HCT116 (cell line): Measurements from ENCODE around the gene MYLK3. TPM values are rescaled to one million over a fixed set of nuclear protein-coding genes. Genes with fewer than 3 reads are reported as not detected.
"Not testable (repeated sequence)": the region's sequence is repeated elsewhere in the genome, so short reads cannot be mapped to it uniquely, and the experiment has no call there.

Source experiments
- ATAC-seq: fragments of 200-7000 bp; cut with Tn5 transposase; 2 replicates; pipeline ENCODE4 v1.9.1; 2020; ENCODE audit warnings: mild to moderate bottlenecking, moderate library complexity
- BruUV-seq: library from RNA; stranded (reverse); fragments of 400-500 nt; replicated peaks from 2 replicates; lab custom pipeline; 2021; lab: Mats Ljungman, UMichigan
- CTCF ChIA-PET: fragments of 300-600 bp; sonication (Branson Sonifier 250); formaldehyde crosslinking; loops from one replicate; lab custom pipeline; 2021; ENCODE audit warnings: antibody characterized with exemption; lab: Charles Lee
- POLR2A ChIA-PET: fragments of 300-600, 350-600 bp; sonication (Branson Sonifier 250); formaldehyde crosslinking; loops from one replicate; lab custom pipeline; 2021; ENCODE audit warnings: antibody characterized with exemption; lab: Charles Lee
- RAD21 ChIA-PET, 2 experiments: fragments of 300-600 bp; sonication (Branson Sonifier 250); formaldehyde crosslinking; loops; one replicate each; lab custom pipeline; 2023; ENCODE audit warnings: low total read pairs in 2 of 2; ENCODE audit not compliant: uncharacterized antibody in 2 of 2, unreplicated experiment in 2 of 2, low non-redundant PET in 1 of 2; lab: Charles Lee
- DNase-seq: peaks from one replicate; pipeline ENCODE4 v3.0.0-alpha.2; 2010; ENCODE audit warnings: low read depth, low spot score
- H2AFZ ChIP-seq: fragments of 200-600 bp; shearing (Covaris generic), sonication (generic); 2 replicates; pipeline ENCODE4 v1.6.1; 2017; ENCODE audit warnings: low read depth, mixed run types, mixed read lengths, antibody characterized with exemption, low read length; ENCODE audit not compliant: poor library complexity, severe bottlenecking
- H3K27ac ChIP-seq: 2 replicates; pipeline ENCODE4 v1.5.1; 2012; ENCODE audit warnings: low read depth, low read length
- H3K27me3 ChIP-seq: fragments of 200-600 bp; sonication (generic); 2 replicates; pipeline ENCODE4 v1.6.1; 2016; ENCODE audit warnings: mixed run types, low read length, mixed read lengths; ENCODE audit not compliant: insufficient read depth
- H3K36me3 ChIP-seq, 2 experiments: fragments of 200-500 bp in 1 of 2; fragments of 200-600 bp in 1 of 2; sonication (Bioruptor generic) in 1 of 2; sonication (generic) in 1 of 2; 2 replicates each; pipeline versions ENCODE4 v1.5.1 to v1.6.1; 2014 to 2016; ENCODE audit warnings: low read length in 2 of 2, inconsistent platforms in 1 of 2, mixed read lengths in 1 of 2, mixed run types in 1 of 2; ENCODE audit not compliant: insufficient read depth in 2 of 2, control insufficient read depth in 1 of 2
- H3K4me1 ChIP-seq, 2 experiments: fragments of 200-600 bp in 1 of 2; sonication (generic) in 1 of 2; 2 replicates each; pipeline versions ENCODE4 v1.5.1 to v1.6.1; 2012 to 2017; ENCODE audit warnings: low read length in 2 of 2, inconsistent platforms in 1 of 2, mild to moderate bottlenecking in 1 of 2, mixed read lengths in 1 of 2, mixed run types in 1 of 2, moderate library complexity in 1 of 2; ENCODE audit not compliant: insufficient read depth in 2 of 2, control insufficient read depth in 1 of 2
- H3K4me2 ChIP-seq: fragments of 200-600 bp; sonication (generic); 2 replicates; pipeline ENCODE4 v1.6.1; 2017; ENCODE audit warnings: mixed run types, low read length, mixed read lengths
- H3K4me3 ChIP-seq, 2 experiments: fragments of 200-600 bp in 1 of 2; sonication (generic) in 1 of 2; replicated peaks in 1 of 2; 2 replicates each; pipeline ENCODE4 v1.5.1; 2011 to 2016; ENCODE audit warnings: low read length in 2 of 2, control low read depth in 1 of 2, low read depth in 1 of 2, mild to moderate bottlenecking in 1 of 2, mixed read lengths in 1 of 2, mixed run types in 1 of 2
- H3K79me2 ChIP-seq: fragments of 200-600 bp; sonication (generic); 2 replicates; pipeline ENCODE4 v1.6.1; 2017; ENCODE audit warnings: mild to moderate bottlenecking, mixed run types, low read length, moderate library complexity, mixed read lengths; ENCODE audit not compliant: insufficient read depth
- H3K9ac ChIP-seq: fragments of 200-600 bp; sonication (generic); 2 replicates; pipeline ENCODE4 v1.6.1; 2016; ENCODE audit warnings: low read length, mixed read lengths
- H3K9me2 ChIP-seq: fragments of 200-600 bp; sonication (generic), shearing (Covaris generic); 2 replicates; pipeline ENCODE4 v1.6.1; 2017; ENCODE audit warnings: mixed run types, mild to moderate bottlenecking, moderate library complexity; ENCODE audit not compliant: insufficient read depth
- H3K9me3 ChIP-seq, 2 experiments: fragments of 200-500 bp in 1 of 2; fragments of 200-600 bp in 1 of 2; sonication (Bioruptor generic) in 1 of 2; sonication (generic) in 1 of 2; 2 replicates each; pipeline ENCODE4 v1.6.1; 2014 to 2017; ENCODE audit warnings: low read length in 2 of 2, mixed read lengths in 2 of 2, inconsistent platforms in 1 of 2, low read depth in 1 of 2, mild to moderate bottlenecking in 1 of 2, mixed run types in 1 of 2, moderate library complexity in 1 of 2; ENCODE audit not compliant: control insufficient read depth in 1 of 2, insufficient read depth in 1 of 2
- H4K20me1 ChIP-seq: fragments of 200-600 bp; sonication (generic), shearing (Covaris generic); 2 replicates; pipeline ENCODE4 v1.6.1; 2017; ENCODE audit warnings: mixed run types, mild to moderate bottlenecking, moderate library complexity; ENCODE audit not compliant: insufficient read depth
- CBX3 ChIP-seq: IDR thresholded peaks from 2 replicates; pipeline ENCODE4 v1.6.1; 2012; ENCODE audit warnings: low read depth
- CEBPB ChIP-seq: IDR thresholded peaks from 2 replicates; pipeline ENCODE4 v1.6.1; 2012; ENCODE audit warnings: low read depth
- ELF1 ChIP-seq: IDR thresholded peaks from 2 replicates; pipeline ENCODE4 v1.6.1; 2012; ENCODE audit warnings: low read depth, borderline replicate concordance
- EZH2phosphoT487 ChIP-seq: fragments of 200-600 bp; IDR thresholded peaks from 2 replicates; pipeline ENCODE4 v1.6.1; 2018; ENCODE audit warnings: antibody characterized with exemption, borderline replicate concordance
- FOSL1 ChIP-seq: IDR thresholded peaks from 2 replicates; pipeline ENCODE4 v1.6.1; 2012; ENCODE audit warnings: low read depth
- JUND ChIP-seq: IDR thresholded peaks from 2 replicates; pipeline ENCODE4 v1.6.1; 2012
- POLR2AphosphoS5 ChIP-seq: IDR thresholded peaks from 2 replicates; pipeline ENCODE4 v1.6.1; 2011; ENCODE audit warnings: mild to moderate bottlenecking, low read depth, low read length, moderate library complexity
- RAD21 ChIP-seq: IDR thresholded peaks from 2 replicates; pipeline ENCODE4 v1.6.1; 2012; ENCODE audit warnings: low read depth, mild to moderate bottlenecking
- TCF7L2 ChIP-seq: IDR thresholded peaks from 2 replicates; pipeline ENCODE4 v1.7.0; 2011; ENCODE audit warnings: borderline replicate concordance, inconsistent platforms; ENCODE audit not compliant: insufficient read depth, insufficient read length; ENCODE audit errors: extremely low read depth
- YY1 ChIP-seq: IDR thresholded peaks from 2 replicates; pipeline ENCODE4 v1.6.1; 2011; ENCODE audit warnings: low read length, low read depth, moderate library complexity, mild to moderate bottlenecking; ENCODE audit not compliant: insufficient replicate concordance; ENCODE audit errors: extremely low read depth
- ZFX ChIP-seq: fragments of 450-650 bp; IDR thresholded peaks from 2 replicates; pipeline ENCODE4 v1.6.1; 2017
- ZNF274 ChIP-seq: fragments of 200-500 bp; sonication (Bioruptor generic); IDR thresholded peaks from 2 replicates; pipeline ENCODE4 v1.6.1; 2014; ENCODE audit warnings: mild to moderate bottlenecking, low read depth, low read length, inconsistent platforms
- intact Hi-C: fragments of 100-400 bp; cut with micrococcal nuclease; formaldehyde crosslinking; loops from 2 replicates; pipeline ENCODE4 v1.10.0; 2022
- total RNA-seq: library from RNA; stranded (reverse); gene quantifications from one replicate; pipeline ENCODE4 v1.2.1, GENCODE V29; 2021; ENCODE audit not compliant: unreplicated experiment
- TF ChIP-seq, protein P1 (sequence below), 3 experiments: fragments of 200-600 bp in 1 of 3; sonication (generic) in 1 of 3; IDR thresholded peaks in 2 of 3; conservative IDR thresholded peaks in 1 of 3; 2 replicates each; pipeline ENCODE4 v1.5.1; 2012 to 2017; ENCODE audit warnings: low read depth in 2 of 3, low read length in 2 of 3, antibody characterized with exemption in 1 of 3, borderline replicate concordance in 1 of 3, control low read depth in 1 of 3, mild to moderate bottlenecking in 1 of 3, mixed read lengths in 1 of 3, mixed run types in 1 of 3, moderate library complexity in 1 of 3; ENCODE audit not compliant: insufficient read depth in 1 of 3
- TF ChIP-seq, protein P2 (sequence below): IDR thresholded peaks from 2 replicates; pipeline ENCODE4 v1.6.1; 2012
- TF ChIP-seq, protein P3 (sequence below): IDR thresholded peaks from 2 replicates; pipeline ENCODE4 v1.6.1; 2012

The MYLK3 gene
- total RNA-seq, 1 experiment from 2014 or later, result 0.22 TPM

DNA sequence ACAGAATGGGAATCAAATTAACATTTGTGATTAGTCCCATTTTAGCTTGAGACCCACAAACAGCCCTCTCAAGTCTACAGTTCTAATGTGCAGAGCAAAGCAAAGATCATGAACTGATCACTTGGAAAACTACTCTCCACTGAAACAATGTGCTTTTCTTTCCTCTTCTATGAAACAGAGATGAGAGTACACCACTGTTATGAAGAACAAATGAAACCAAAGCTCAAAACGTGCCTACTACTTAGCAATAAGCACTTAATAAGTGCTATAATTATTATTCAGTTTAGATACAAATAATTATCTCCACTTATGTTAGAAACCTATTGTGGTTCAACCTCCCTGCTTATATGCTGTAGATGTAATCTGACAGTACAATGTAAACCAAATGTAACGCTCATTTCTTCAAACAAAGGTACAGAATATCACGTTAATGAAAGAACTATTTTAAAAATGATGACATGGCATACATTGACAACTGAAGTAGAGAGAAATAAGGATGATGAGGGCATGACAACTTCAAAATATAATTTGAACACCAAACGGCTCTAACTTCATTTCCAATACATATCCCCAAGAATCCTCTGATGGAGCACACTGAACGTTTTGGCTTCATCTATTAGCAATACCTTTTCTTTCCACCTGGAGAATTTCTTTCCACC, 61.2 kb downstream of the MYLK3 start:
- no peak overlapping the region for H3K9ac ChIP-seq
- H3K9me2 ChIP-seq, result no peaks in the 10 kb centered on the region
- ChIA-PET RAD21 (no interaction called here), POLR2A (no interaction called here), CTCF (interaction anchor here (1.5 kb wide), 1 partner anchor 13 kb away, joined by 12 read pairs; no protein-coding TSS in a partner anchor)
- H4K20me1 ChIP-seq, result peaks cover 22% of the 10 kb centered on the region; the same call in 1 of the 2 replicates
- H3K79me2 ChIP-seq, result peaks cover 93% of the 10 kb centered on the region
- ATAC-seq, result no peak
- H3K9me3 ChIP-seq, result no peaks in the 10 kb centered on the region
- no peak overlapping the region for H2AFZ ChIP-seq
- peaks cover 14 to 23% of the 10 kb centered on the region in 2 experiments; a peak in 3 of 4 replicates for H3K4me1 ChIP-seq
- H3K27ac ChIP-seq, result no peak overlapping the region
- H3K4me2 ChIP-seq, result peak overlapping the region; percentile 90; the same call in 1 of the 2 replicates
- intact Hi-C loops, result no loop called here
- H3K4me3 ChIP-seq, result no peak overlapping the region
- TF ChIP-seq CBX3 (no peak), POLR2AphosphoS5 (no peak), TCF7L2 (no peak), FOSL1 (no peak), JUND (no peak), ZNF274 (no peak), YY1 (no peak), ZFX (no peak), RAD21 (no peak), CEBPB (no peak), ELF1 (no peak), EZH2phosphoT487 (no peak)
- TF ChIP-seq, protein P1, sequence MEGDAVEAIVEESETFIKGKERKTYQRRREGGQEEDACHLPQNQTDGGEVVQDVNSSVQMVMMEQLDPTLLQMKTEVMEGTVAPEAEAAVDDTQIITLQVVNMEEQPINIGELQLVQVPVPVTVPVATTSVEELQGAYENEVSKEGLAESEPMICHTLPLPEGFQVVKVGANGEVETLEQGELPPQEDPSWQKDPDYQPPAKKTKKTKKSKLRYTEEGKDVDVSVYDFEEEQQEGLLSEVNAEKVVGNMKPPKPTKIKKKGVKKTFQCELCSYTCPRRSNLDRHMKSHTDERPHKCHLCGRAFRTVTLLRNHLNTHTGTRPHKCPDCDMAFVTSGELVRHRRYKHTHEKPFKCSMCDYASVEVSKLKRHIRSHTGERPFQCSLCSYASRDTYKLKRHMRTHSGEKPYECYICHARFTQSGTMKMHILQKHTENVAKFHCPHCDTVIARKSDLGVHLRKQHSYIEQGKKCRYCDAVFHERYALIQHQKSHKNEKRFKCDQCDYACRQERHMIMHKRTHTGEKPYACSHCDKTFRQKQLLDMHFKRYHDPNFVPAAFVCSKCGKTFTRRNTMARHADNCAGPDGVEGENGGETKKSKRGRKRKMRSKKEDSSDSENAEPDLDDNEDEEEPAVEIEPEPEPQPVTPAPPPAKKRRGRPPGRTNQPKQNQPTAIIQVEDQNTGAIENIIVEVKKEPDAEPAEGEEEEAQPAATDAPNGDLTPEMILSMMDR (IDR thresholded peaks at IDR 0.05 in 2 of 3, conservative IDR thresholded peaks at IDR 0.05 in 1 of 3; ENCODE audit: borderline replicate concordance in 1 of 3, insufficient read depth in 1 of 3, low read depth in 2 of 3, low read length in 2 of 3), result no peak
- TF ChIP-seq, protein P2, sequence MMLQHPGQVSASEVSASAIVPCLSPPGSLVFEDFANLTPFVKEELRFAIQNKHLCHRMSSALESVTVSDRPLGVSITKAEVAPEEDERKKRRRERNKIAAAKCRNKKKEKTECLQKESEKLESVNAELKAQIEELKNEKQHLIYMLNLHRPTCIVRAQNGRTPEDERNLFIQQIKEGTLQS, result no peak
- TF ChIP-seq, protein P3, sequence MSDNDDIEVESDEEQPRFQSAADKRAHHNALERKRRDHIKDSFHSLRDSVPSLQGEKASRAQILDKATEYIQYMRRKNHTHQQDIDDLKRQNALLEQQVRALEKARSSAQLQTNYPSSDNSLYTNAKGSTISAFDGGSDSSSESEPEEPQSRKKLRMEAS, result no peak
- H3K27me3 ChIP-seq, result no peaks in the 10 kb centered on the region
- DNase-seq, result no peak
- H3K36me3 ChIP-seq, result peaks cover 9 to 14% of the 10 kb centered on the region in 2 experiments; a peak in 3 of 4 replicates
- BruUV-seq, result no TSS peak

DNA sequence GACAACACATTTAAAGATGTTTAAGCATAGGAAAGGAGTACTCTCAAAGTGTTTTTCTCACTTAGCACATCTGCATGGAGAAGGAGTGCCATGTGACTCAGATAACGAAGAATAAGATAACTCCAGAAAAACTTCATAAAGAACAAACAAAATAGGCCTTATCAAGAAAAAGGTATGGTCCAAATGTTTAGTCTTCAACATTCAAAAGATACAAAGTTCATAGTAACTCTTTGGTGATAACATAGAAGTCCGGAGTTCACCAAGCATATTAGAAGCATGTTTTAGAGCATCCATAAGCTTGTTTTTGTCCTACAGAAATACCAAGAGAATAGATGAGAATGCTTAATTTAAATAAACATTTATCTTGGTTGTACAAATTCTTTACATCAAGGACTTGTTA, 66.3 kb downstream of the MYLK3 start:
- H3K4me1 ChIP-seq, POLR2A ChIA-PET, H3K4me2 ChIP-seq, ATAC-seq, CTCF ChIA-PET, H2AFZ ChIP-seq, H3K9ac ChIP-seq, DNase-seq, H3K9me3 ChIP-seq, RAD21 ChIA-PET, H3K4me3 ChIP-seq, H3K27ac ChIP-seq, BruUV-seq, H3K9me2 ChIP-seq, intact Hi-C loops, H3K27me3 ChIP-seq: not testable (repeated sequence)
- H4K20me1 ChIP-seq, result peaks cover 11% of the 10 kb centered on the region; the same call in 1 of the 2 replicates
- peaks cover 19 to 27% of the 10 kb centered on the region in 2 experiments for H3K36me3 ChIP-seq
- H3K79me2 ChIP-seq, result peaks cover 57% of the 10 kb centered on the region
